ENCODE results near the gene CIAO3. TPM values are rescaled to one million over a fixed set of nuclear protein-coding genes. Genes with fewer than 3 reads are reported as not detected.

Gene CIAO3
- total RNA-seq, 1 experiment from 2014 or later = 31.1 TPM

GRCh38 chr16:752007-752312 lies 11.2 kb upstream of the CIAO3 start:
- BruUV-seq (replicated peaks) = no TSS peak
- Mint-ChIP-seq H3K27ac (ENCODE audit: low read depth, unreplicated experiment) (no peak overlapping the region), H3K9me3 (ENCODE audit: unreplicated experiment) (no peaks in the 10 kb centered on the region), H3K27me3 (ENCODE audit: insufficient read depth, unreplicated experiment) (no peaks in the 10 kb centered on the region), H3K36me3 (ENCODE audit: insufficient read depth, unreplicated experiment) (no peaks in the 10 kb centered on the region), H3K4me3 (ENCODE audit: unreplicated experiment) (no peak overlapping the region), H3K4me1 (ENCODE audit: insufficient read depth, unreplicated experiment) (no peaks in the 10 kb centered on the region)
- TF ChIP-seq CTCF (IDR thresholded peaks at IDR 0.05; ENCODE audit: unreplicated experiment) = no peak
- intact Hi-C loops (cut with micrococcal nuclease) = no loop called here
- ChIA-PET CTCF (interaction anchor here (0.6 to 2.7 kb wide), 4 partner anchors 9 to 34 kb away, joined by 3 to 16 read pairs (median 8); partner anchors contain the start of gene CIAO3), POLR2A (interaction anchor here (0.6 kb wide), 1 partner anchor 207 kb away, joined by 3 read pairs; no protein-coding TSS in a partner anchor)
- no peak for DNase-seq (ENCODE audit: unreplicated experiment)

GRCh38 chr16:751152-752006 lies 10.6 kb upstream of the CIAO3 start:
- H3K27me3 Mint-ChIP-seq (ENCODE audit: insufficient read depth, unreplicated experiment) = no peaks in the 10 kb centered on the region
- POLR2A ChIA-PET = interaction anchor here (0.6 to 2.9 kb wide), 4 partner anchors 10 to 207 kb away, joined by 3 to 26 read pairs (median 3); partner anchors contain the start of gene MSLN
- no TSS peak for BruUV-seq (replicated peaks)
- DNase-seq (ENCODE audit: unreplicated experiment) = no peak
- CTCF ChIA-PET = interaction anchor here (0.5 to 2.7 kb wide), 6 partner anchors 10 to 39 kb away, joined by 3 to 16 read pairs (median 5); partner anchors contain the start of gene CIAO3
- intact Hi-C loops (cut with micrococcal nuclease) = no loop called here
- H3K4me1 Mint-ChIP-seq (ENCODE audit: insufficient read depth, unreplicated experiment) = no peaks in the 10 kb centered on the region
- no peaks in the 10 kb centered on the region for H3K36me3 Mint-ChIP-seq (ENCODE audit: insufficient read depth, unreplicated experiment)
- H3K27ac Mint-ChIP-seq (ENCODE audit: low read depth, unreplicated experiment) = no peak overlapping the region
- H3K9me3 Mint-ChIP-seq (ENCODE audit: unreplicated experiment) = no peaks in the 10 kb centered on the region
- H3K4me3 Mint-ChIP-seq (ENCODE audit: unreplicated experiment) = no peak overlapping the region
- TF ChIP-seq CTCF (IDR thresholded peaks at IDR 0.05; ENCODE audit: unreplicated experiment) = no peak

- CTCF ChIA-PET = interaction anchor here (0.5 to 2.7 kb wide), 4 partner anchors 10 to 38 kb away, joined by 4 to 16 read pairs (median 10); partner anchors contain the start of gene CIAO3
- H3K4me3 Mint-ChIP-seq (ENCODE audit: unreplicated experiment) = no peak overlapping the region
Observed at GRCh38 chr16:750485-750884, 9.7 kb upstream of the CIAO3 start.

More at GRCh38 chr16:750485-750884, 9.7 kb upstream of the CIAO3 start:
- Mint-ChIP-seq H3K27ac (ENCODE audit: low read depth, unreplicated experiment) (no peak overlapping the region), H3K36me3 (ENCODE audit: insufficient read depth, unreplicated experiment) (no peaks in the 10 kb centered on the region), H3K9me3 (ENCODE audit: unreplicated experiment) (no peaks in the 10 kb centered on the region), H3K4me1 (ENCODE audit: insufficient read depth, unreplicated experiment) (no peaks in the 10 kb centered on the region), H3K27me3 (ENCODE audit: insufficient read depth, unreplicated experiment) (no peaks in the 10 kb centered on the region)
- POLR2A ChIA-PET = interaction anchor here (0.7 to 2.9 kb wide), 4 partner anchors 10 to 38 kb away, joined by 3 to 26 read pairs (median 4); partner anchors contain the start of gene MSLN
- BruUV-seq (replicated peaks) = no TSS peak
- intact Hi-C loops (cut with micrococcal nuclease) = no loop called here
- TF ChIP-seq CTCF (IDR thresholded peaks at IDR 0.05; ENCODE audit: unreplicated experiment) = no peak
- no peak for DNase-seq (ENCODE audit: unreplicated experiment)

Data from MCF 10A (cell line).